Neural cell (in vitro differentiated cells): Measurements from ENCODE around the gene AKAP6. TPM values are rescaled to one million over a fixed set of nuclear protein-coding genes. Genes with fewer than 3 reads are reported as not detected.

ENCODE experiments used
- H2AFZ ChIP-seq: fragments of 200-600, 300-800 bp; sonication (generic), shearing (Covaris generic); 2 replicates; pipeline ENCODE4 v1.6.0; 2014; ENCODE audit warnings: low read depth, mild to moderate bottlenecking, antibody characterized with exemption, low read length, moderate library complexity
- H3F3A ChIP-seq: fragments of 200-600 bp; shearing (Covaris generic); 2 replicates; pipeline ENCODE4 v1.6.1; 2016; ENCODE audit warnings: mild to moderate bottlenecking, moderate library complexity, mixed read lengths, antibody characterized with exemption, low read length; ENCODE audit not compliant: insufficient read depth, poor library complexity, severe bottlenecking
- H3K27ac ChIP-seq: fragments of 200-600, 300-800 bp; sonication (generic), shearing (Covaris generic); 2 replicates; pipeline ENCODE4 v1.5.1; 2014; ENCODE audit warnings: mild to moderate bottlenecking, low read length, moderate library complexity
- H3K27me3 ChIP-seq: fragments of 300-800, 200-600 bp; sonication (generic), shearing (Covaris generic); 2 replicates; pipeline ENCODE4 v1.6.0; 2014; ENCODE audit warnings: mild to moderate bottlenecking, low read depth, low read length, moderate library complexity; ENCODE audit not compliant: insufficient read depth
- H3K36me3 ChIP-seq: fragments of 300-800, 200-600 bp; sonication (generic), shearing (Covaris generic); 2 replicates; pipeline ENCODE4 v1.5.1; 2014; ENCODE audit warnings: mild to moderate bottlenecking, antibody characterized with exemption, low read length, moderate library complexity; ENCODE audit not compliant: insufficient read depth
- H3K4me2 ChIP-seq: fragments of 300-800, 200-600 bp; sonication (generic), shearing (Covaris generic); 2 replicates; pipeline ENCODE4 v1.6.0; 2014; ENCODE audit warnings: mild to moderate bottlenecking, low read length
- H3K4me3 ChIP-seq: fragments of 300-800, 200-600 bp; sonication (generic), shearing (Covaris generic); 2 replicates; pipeline ENCODE4 v1.5.1; 2014; ENCODE audit warnings: mild to moderate bottlenecking, low read length, moderate library complexity
- H3K79me2 ChIP-seq: fragments of 200-600 bp; shearing (Covaris generic); replicated peaks from 2 replicates; pipeline ENCODE4 v1.6.0; 2014; ENCODE audit warnings: mild to moderate bottlenecking, low read length, moderate library complexity; ENCODE audit not compliant: insufficient read depth
- H3K9ac ChIP-seq: fragments of 300-800, 200-600 bp; sonication (generic), shearing (Covaris generic); 2 replicates; pipeline ENCODE4 v1.6.1; 2016; ENCODE audit warnings: mild to moderate bottlenecking, low read length, mixed read lengths
- H3K9me2 ChIP-seq: fragments of 200-600 bp; shearing (Covaris generic); 2 replicates; pipeline ENCODE4 v1.6.1; 2016; ENCODE audit warnings: mild to moderate bottlenecking, low read length, mixed read lengths; ENCODE audit not compliant: insufficient read depth
- H3K9me3 ChIP-seq: fragments of 200-600, 300-800 bp; sonication (generic), shearing (Covaris generic); 2 replicates; pipeline ENCODE4 v1.6.1; 2016; ENCODE audit warnings: mild to moderate bottlenecking, mixed run types, low read length, moderate library complexity, mixed read lengths
- H4K20me1 ChIP-seq: fragments of 200-600 bp; shearing (Covaris generic); 2 replicates; pipeline ENCODE4 v1.6.1; 2016; ENCODE audit warnings: mild to moderate bottlenecking, mixed run types; ENCODE audit not compliant: insufficient read depth
- CTCF ChIP-seq: fragments of 450-650 bp; IDR thresholded peaks from 2 replicates; pipeline ENCODE4 v1.5.1; 2014; ENCODE audit warnings: antibody characterized with exemption, mild to moderate bottlenecking, moderate library complexity; ENCODE audit not compliant: poor library complexity, severe bottlenecking
- EP300 ChIP-seq: fragments of 450-650 bp; conservative IDR thresholded peaks from 2 replicates; pipeline ENCODE4 v1.6.1; 2014; ENCODE audit warnings: antibody characterized with exemption, mild to moderate bottlenecking, moderate library complexity; ENCODE audit not compliant: poor library complexity, severe bottlenecking
- EZH2 ChIP-seq: fragments of 200-600, 300-800 bp; shearing (Covaris generic), sonication (generic); IDR thresholded peaks from 2 replicates; pipeline ENCODE4 v1.6.1; 2014; ENCODE audit warnings: antibody characterized with exemption, low read length, borderline replicate concordance, mild to moderate bottlenecking; ENCODE audit not compliant: insufficient read depth, poor library complexity, severe bottlenecking
- MXI1 ChIP-seq: fragments of 450-650 bp; conservative IDR thresholded peaks from 2 replicates; pipeline ENCODE4 v1.6.1; 2014; ENCODE audit warnings: antibody characterized with exemption, mild to moderate bottlenecking; ENCODE audit not compliant: poor library complexity, severe bottlenecking
- POLR2AphosphoS5 ChIP-seq: IDR thresholded peaks from 2 replicates; pipeline ENCODE4 v1.6.1; 2012
- RAD21 ChIP-seq: fragments of 450-650 bp; conservative IDR thresholded peaks from 2 replicates; pipeline ENCODE4 v1.6.1; 2014; ENCODE audit warnings: antibody characterized with exemption, mild to moderate bottlenecking, moderate library complexity
- REST ChIP-seq: IDR thresholded peaks from 2 replicates; pipeline ENCODE4 v1.6.1; 2012; ENCODE audit warnings: borderline replicate concordance
- SMC3 ChIP-seq: fragments of 450-650 bp; conservative IDR thresholded peaks from 2 replicates; pipeline ENCODE4 v1.6.1; 2014; ENCODE audit warnings: antibody characterized with exemption, mild to moderate bottlenecking, moderate library complexity; ENCODE audit not compliant: poor library complexity
- TAF1 ChIP-seq: IDR thresholded peaks from 2 replicates; pipeline ENCODE4 v1.6.1; 2012; ENCODE audit warnings: low read depth
- polyA plus RNA-seq: library from polyadenylated mRNA; depleted of rRNA; stranded (reverse); fragments of >200 nt; gene quantifications from 2 replicates; pipeline ENCODE4 v1.2.3, GENCODE V29; 2014

AKAP6 gene
- polyA plus RNA-seq, 1 donor from 2014 or later = 15.8 TPM

- no peak overlapping the region for H3K4me3 ChIP-seq
- H3K9me3 ChIP-seq = no peaks in the 10 kb centered on the region
- H3K27ac ChIP-seq = no peak overlapping the region
- H3K27me3 ChIP-seq = no peaks in the 10 kb centered on the region
- no peaks in the 10 kb centered on the region for H3K79me2 ChIP-seq
- H3K9ac ChIP-seq = no peak overlapping the region
- no peaks in the 10 kb centered on the region for H3F3A ChIP-seq
- H4K20me1 ChIP-seq = no peaks in the 10 kb centered on the region
- H2AFZ ChIP-seq = no peak overlapping the region
- H3K9me2 ChIP-seq = no peaks in the 10 kb centered on the region
- TF ChIP-seq REST (no peak), CTCF (no peak), SMC3 (no peak), EP300 (no peak), RAD21 (no peak), EZH2 (no peak), POLR2AphosphoS5 (no peak), TAF1 (no peak), MXI1 (no peak)
- H3K36me3 ChIP-seq = peaks cover 9% of the 10 kb centered on the region
- H3K4me2 ChIP-seq = no peak overlapping the region
Observed at GRCh38 chr14:32770422-32770821, 441.3 kb downstream of the AKAP6 start.

GRCh38 chr14:32774214-32774613 lies 445.1 kb downstream of the AKAP6 start:
- no peak for TF ChIP-seq EZH2
- TF ChIP-seq POLR2AphosphoS5 = no peak
- TF ChIP-seq CTCF = no peak
- TF ChIP-seq MXI1 = no peak
- TF ChIP-seq SMC3 = no peak
- no peak for TF ChIP-seq TAF1
- no peak for TF ChIP-seq EP300
- TF ChIP-seq RAD21 = no peak
- TF ChIP-seq REST = no peak
- no peaks in the 10 kb centered on the region for H4K20me1 ChIP-seq
- no peak overlapping the region for H3K27ac ChIP-seq

More at GRCh38 chr14:32774214-32774613, 445.1 kb downstream of the AKAP6 start:
- Histone ChIP-seq H3K27me3 (no peaks in the 10 kb centered on the region), H3K9me3 (no peaks in the 10 kb centered on the region), H3K4me3 (no peak overlapping the region), H3K4me2 (no peak overlapping the region), H2AFZ (no peak overlapping the region), H3K79me2 (no peaks in the 10 kb centered on the region), H3K36me3 (peaks cover 9% of the 10 kb centered on the region), H3F3A (no peaks in the 10 kb centered on the region), H3K9ac (no peak overlapping the region), H3K9me2 (no peaks in the 10 kb centered on the region)
